Measurements from ENCODE around the gene CYP4B1. TPM values are rescaled to one million over a fixed set of nuclear protein-coding genes. Genes with fewer than 3 reads are reported as not detected.

The CYP4B1 gene
- total RNA-seq, 4 donors from 2014 or later, result 35.7 to 215 (median 75.1) TPM

GRCh38 chr1:46810596-46810995 is 11.8 kb downstream of the CYP4B1 start:
- TF ChIP-seq POLR2A (IDR thresholded peaks at IDR 0.05), result no peak
- no peak for TF ChIP-seq CTCF (IDR thresholded peaks at IDR 0.05)
- peak in 1 of 2 donors; percentile 63 for DNase-seq (ENCODE audit: low spot score in 2 of 2)
- no peak overlapping the region for H3K4me3 ChIP-seq (ENCODE audit: low read depth, poor library complexity, severe bottlenecking)
- intact Hi-C loops (cut with DNase I; ENCODE audit: low total_unique reads), result no loop called here
- WGBS, 2 donors, result 85 to 91% methylated on average over 5 of the region's 5 CpGs

GRCh38 chr1:46811053-46811452 is 12.2 kb downstream of the CYP4B1 start:
- intact Hi-C loops (cut with DNase I; ENCODE audit: low total_unique reads), result no loop called here
- DNase-seq (ENCODE audit: low spot score in 2 of 2), result peak in 1 of 2 donors; percentile 69
- WGBS, 2 donors, result 89 to 91% methylated on average over 5 of the region's 5 CpGs
- TF ChIP-seq CTCF (IDR thresholded peaks at IDR 0.05), result no peak
- no peak for TF ChIP-seq POLR2A (IDR thresholded peaks at IDR 0.05)
- no peak overlapping the region for H3K4me3 ChIP-seq (ENCODE audit: low read depth, poor library complexity, severe bottlenecking)

GRCh38 chr1:46812065-46812963 is 13.5 kb downstream of the CYP4B1 start:
- intact Hi-C loops (cut with DNase I; ENCODE audit: low total_unique reads), result no loop called here
- H3K4me3 ChIP-seq (ENCODE audit: low read depth, poor library complexity, severe bottlenecking), result no peak overlapping the region
- 69 to 72% methylated on average over 10 to 11 of the region's 11 CpGs for WGBS, 2 donors
- TF ChIP-seq CTCF (IDR thresholded peaks at IDR 0.05), result no peak
- no peak for TF ChIP-seq POLR2A (IDR thresholded peaks at IDR 0.05)
- peak; percentile 11 to 81 for DNase-seq (ENCODE audit: low spot score in 2 of 2)

- TF ChIP-seq POLR2A (IDR thresholded peaks at IDR 0.05), result no peak
- no peak for TF ChIP-seq CTCF (IDR thresholded peaks at IDR 0.05)
- DNase-seq (ENCODE audit: low spot score in 2 of 2), result peak; percentile 12 to 70
- intact Hi-C loops (cut with DNase I; ENCODE audit: low total_unique reads), result no loop called here
- H3K4me3 ChIP-seq (ENCODE audit: low read depth, poor library complexity, severe bottlenecking), result no peak overlapping the region
- 82 to 91% methylated on average over 10 to 11 of the region's 11 CpGs for WGBS, 2 donors
Observed at GRCh38 chr1:46812996-46813857, 14.4 kb downstream of the CYP4B1 start.

GRCh38 chr1:46813858-46814396 is 15.1 kb downstream of the CYP4B1 start:
- WGBS, 2 donors, result 96 to 97% methylated on average over 9 of the region's 9 CpGs
- peak in 1 of 2 donors; percentile 69 for DNase-seq (ENCODE audit: low spot score in 2 of 2)
- no peak for TF ChIP-seq POLR2A (IDR thresholded peaks at IDR 0.05)
- no peak for TF ChIP-seq CTCF (IDR thresholded peaks at IDR 0.05)
- no peak overlapping the region for H3K4me3 ChIP-seq (ENCODE audit: low read depth, poor library complexity, severe bottlenecking)
- intact Hi-C loops (cut with DNase I; ENCODE audit: low total_unique reads), result no loop called here
